ENCODE data around the gene FGF5.
"Not testable (repeated sequence)": the region's sequence is repeated elsewhere in the genome, so short reads cannot be mapped to it uniquely, and the experiment has no call there.

- TF ChIP-seq CTCF (IDR thresholded peaks at IDR 0.05 in 4 of 5, conservative IDR thresholded peaks at IDR 0.05 in 1 of 5); POLR2A (IDR thresholded peaks at IDR 0.05): not testable (repeated sequence)
Observed at GRCh38 chr4:80315848-80316247, 49.4 kb downstream of the FGF5 start.

All from gastrocnemius medialis (tissue), 4 donors.